WTC11 (cell line): ENCODE measurements around the gene ABHD15. TPM values are rescaled to one million over a fixed set of nuclear protein-coding genes. Genes with fewer than 3 reads are reported as not detected.
A peak's percentile ranks its signal among the peaks of the same experiment; 100 is the strongest.

Source experiments
- ATAC-seq: fragments of 200-7000 bp; cut with Tn5 transposase; 2 replicates; pipeline ENCODE4 v1.10.0; 2021; ENCODE audit warnings: mild to moderate bottlenecking, moderate library complexity
- CTCF ChIA-PET: fragments of 300-600 bp; sonication (Branson Sonifier 250); formaldehyde crosslinking; loops from one replicate; lab custom pipeline; 2021; ENCODE audit warnings: antibody characterized with exemption; lab: Charles Lee
- POLR2A ChIA-PET: fragments of 350-600 bp; sonication (Branson Sonifier 250); formaldehyde crosslinking; loops from one replicate; lab custom pipeline; 2021; ENCODE audit warnings: antibody characterized with exemption; lab: Charles Lee
- DNase-seq: peaks from one replicate; pipeline ENCODE4 v3.0.0; 2021; ENCODE audit warnings: low spot score
- H3K27ac Mint-ChIP-seq: 2 replicates; pipeline ENCODE4 v1.8.0; 2021; ENCODE audit warnings: mixed read lengths
- H3K27me3 Mint-ChIP-seq: 2 replicates; pipeline ENCODE4 v1.8.0; 2021; ENCODE audit warnings: low read depth, mild to moderate bottlenecking, moderate library complexity, mixed read lengths
- H3K36me3 Mint-ChIP-seq: 2 replicates; pipeline ENCODE4 v1.8.0; 2021; ENCODE audit warnings: mixed read lengths
- H3K4me1 Mint-ChIP-seq: 2 replicates; pipeline ENCODE4 v1.8.0; 2022; ENCODE audit warnings: mixed read lengths
- H3K4me3 Mint-ChIP-seq: 2 replicates; pipeline ENCODE4 v1.8.0; 2021; ENCODE audit warnings: mild to moderate bottlenecking, moderate library complexity, mixed read lengths
- H3K9me3 Mint-ChIP-seq: 2 replicates; pipeline ENCODE4 v1.8.0; 2021; ENCODE audit warnings: mixed read lengths
- FOXJ3 ChIP-seq: sonication (generic); formaldehyde crosslinking; IDR thresholded peaks from 2 replicates; pipeline ENCODE4 v1.9.0; 2021; ENCODE audit warnings: missing genetic modification reagents, mild to moderate bottlenecking, borderline replicate concordance
- GABPB1 ChIP-seq: sonication (generic); formaldehyde crosslinking; IDR thresholded peaks from 2 replicates; pipeline ENCODE4 v1.8.1; 2023; ENCODE audit warnings: mild to moderate bottlenecking, missing genetic modification reagents
- GTF2I ChIP-seq: fragments of 250-450 bp; sonication (Bioruptor Pico); conservative IDR thresholded peaks from 2 replicates; pipeline ENCODE4 v1.4.0; 2021; ENCODE audit warnings: mild to moderate bottlenecking
- NFYB ChIP-seq: sonication (generic); formaldehyde crosslinking; conservative IDR thresholded peaks from 2 replicates; pipeline ENCODE4 v1.8.0; 2022; ENCODE audit warnings: low read depth, missing genetic modification reagents
- USF1 ChIP-seq: sonication (generic); formaldehyde crosslinking; IDR thresholded peaks from 2 replicates; pipeline ENCODE4 v1.8.0; 2022; ENCODE audit warnings: mild to moderate bottlenecking, missing genetic modification reagents
- ZNF219 ChIP-seq: sonication (generic); formaldehyde crosslinking; IDR thresholded peaks from 2 replicates; pipeline ENCODE4 v1.8.0; 2023; ENCODE audit warnings: missing genetic modification reagents, mild to moderate bottlenecking, borderline replicate concordance
- ZNF396 ChIP-seq: fragments of 250-450 bp; sonication (Bioruptor Pico); IDR thresholded peaks from 2 replicates; pipeline ENCODE4 v1.8.0; 2021; ENCODE audit warnings: mild to moderate bottlenecking, moderate library complexity, borderline replicate concordance
- ZNF532 ChIP-seq: fragments of 250-450 bp; sonication (Bioruptor Pico); IDR thresholded peaks from 2 replicates; pipeline ENCODE4 v1.9.0; 2021; ENCODE audit warnings: mild to moderate bottlenecking, borderline replicate concordance
- total RNA-seq: library from RNA; stranded (reverse); gene quantifications from 3 replicates; pipeline ENCODE4 v1.2.3, GENCODE V29; 2021
- TF ChIP-seq, protein P1 (sequence below): fragments of 200-600 bp; IDR thresholded peaks from 2 replicates; pipeline ENCODE4 v1.8.0; 2022; ENCODE audit warnings: antibody characterized with exemption
- TF ChIP-seq, protein P2 (sequence below): fragments of 250-450 bp; sonication (Bioruptor Pico); conservative IDR thresholded peaks from 2 replicates; pipeline ENCODE4 v1.9.0; 2021; ENCODE audit warnings: mild to moderate bottlenecking
- TF ChIP-seq, protein P3 (sequence below): sonication (generic); formaldehyde crosslinking; IDR thresholded peaks from 2 replicates; pipeline ENCODE4 v1.8.1; 2022; ENCODE audit warnings: mild to moderate bottlenecking, moderate library complexity, missing genetic modification reagents

Gene ABHD15
- total RNA-seq, 1 experiment from 2014 or later, result 2.8 TPM

- TF ChIP-seq, protein P1, sequence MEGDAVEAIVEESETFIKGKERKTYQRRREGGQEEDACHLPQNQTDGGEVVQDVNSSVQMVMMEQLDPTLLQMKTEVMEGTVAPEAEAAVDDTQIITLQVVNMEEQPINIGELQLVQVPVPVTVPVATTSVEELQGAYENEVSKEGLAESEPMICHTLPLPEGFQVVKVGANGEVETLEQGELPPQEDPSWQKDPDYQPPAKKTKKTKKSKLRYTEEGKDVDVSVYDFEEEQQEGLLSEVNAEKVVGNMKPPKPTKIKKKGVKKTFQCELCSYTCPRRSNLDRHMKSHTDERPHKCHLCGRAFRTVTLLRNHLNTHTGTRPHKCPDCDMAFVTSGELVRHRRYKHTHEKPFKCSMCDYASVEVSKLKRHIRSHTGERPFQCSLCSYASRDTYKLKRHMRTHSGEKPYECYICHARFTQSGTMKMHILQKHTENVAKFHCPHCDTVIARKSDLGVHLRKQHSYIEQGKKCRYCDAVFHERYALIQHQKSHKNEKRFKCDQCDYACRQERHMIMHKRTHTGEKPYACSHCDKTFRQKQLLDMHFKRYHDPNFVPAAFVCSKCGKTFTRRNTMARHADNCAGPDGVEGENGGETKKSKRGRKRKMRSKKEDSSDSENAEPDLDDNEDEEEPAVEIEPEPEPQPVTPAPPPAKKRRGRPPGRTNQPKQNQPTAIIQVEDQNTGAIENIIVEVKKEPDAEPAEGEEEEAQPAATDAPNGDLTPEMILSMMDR, result no peak
Observed at GRCh38 chr17:29576214-29577000, 9.6 kb upstream of the ABHD15 start (continued).

- ChIA-PET CTCF (interaction anchor here (0.9 to 7.5 kb wide), 6 partner anchors 10 to 206 kb away, joined by 3 to 65 read pairs (median 6); partner anchors contain the start of gene ANKRD13B), POLR2A (interaction anchor here (0.5 to 1.2 kb wide), 2 partner anchors 15 to 303 kb away, joined by 3 to 5 read pairs; no protein-coding TSS in a partner anchor)
- ATAC-seq (no peak), DNase-seq (no peak)
- Mint-ChIP-seq H3K9me3 (no peaks in the 10 kb centered on the region), H3K4me1 (peaks cover 8% of the 10 kb centered on the region), H3K27ac (no peak overlapping the region), H3K36me3 (peaks cover 25% of the 10 kb centered on the region), H3K4me3 (no peak overlapping the region), H3K27me3 (peaks cover 6% of the 10 kb centered on the region; the same call in 1 of the 2 replicates)
- TF ChIP-seq, protein P2, sequence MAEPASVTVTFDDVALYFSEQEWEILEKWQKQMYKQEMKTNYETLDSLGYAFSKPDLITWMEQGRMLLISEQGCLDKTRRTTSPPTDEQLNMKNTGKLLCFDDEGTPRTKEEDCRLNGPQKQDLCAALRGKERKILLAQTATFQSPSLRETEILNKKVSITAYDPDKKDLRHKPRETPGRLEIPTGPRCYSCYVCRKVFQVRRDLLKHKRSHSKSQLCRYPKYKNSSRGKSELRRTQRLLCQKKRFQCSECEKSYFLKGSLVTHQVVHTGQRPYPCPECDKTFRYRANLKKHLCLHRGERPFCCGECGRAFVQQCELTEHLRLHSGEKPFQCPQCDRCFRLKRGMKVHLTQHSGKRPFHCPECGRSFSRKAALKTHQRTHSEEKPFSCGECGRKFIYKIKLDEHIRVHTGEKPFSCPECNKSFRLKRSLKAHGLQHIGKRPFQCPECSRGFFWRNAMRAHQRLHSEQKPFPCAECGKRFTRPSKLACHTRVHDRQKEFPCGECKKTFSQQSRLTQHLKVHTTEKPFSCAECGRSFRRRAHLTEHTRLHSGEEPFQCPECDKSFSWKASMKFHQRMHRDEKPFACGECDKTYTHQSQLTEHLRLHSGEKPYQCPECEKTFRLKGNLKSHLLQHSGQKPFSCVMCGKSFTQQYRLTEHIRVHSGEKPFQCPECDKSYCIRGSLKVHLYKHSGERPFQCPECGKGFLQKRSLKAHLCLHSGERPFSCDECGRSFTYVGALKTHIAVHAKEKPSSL (CRISPR knock-in tag), result no peak
- TF ChIP-seq, all 79 proteins: peak for 0
Observed at GRCh38 chr17:29575511-29576213, 8.8 kb upstream of the ABHD15 start.

DNA sequence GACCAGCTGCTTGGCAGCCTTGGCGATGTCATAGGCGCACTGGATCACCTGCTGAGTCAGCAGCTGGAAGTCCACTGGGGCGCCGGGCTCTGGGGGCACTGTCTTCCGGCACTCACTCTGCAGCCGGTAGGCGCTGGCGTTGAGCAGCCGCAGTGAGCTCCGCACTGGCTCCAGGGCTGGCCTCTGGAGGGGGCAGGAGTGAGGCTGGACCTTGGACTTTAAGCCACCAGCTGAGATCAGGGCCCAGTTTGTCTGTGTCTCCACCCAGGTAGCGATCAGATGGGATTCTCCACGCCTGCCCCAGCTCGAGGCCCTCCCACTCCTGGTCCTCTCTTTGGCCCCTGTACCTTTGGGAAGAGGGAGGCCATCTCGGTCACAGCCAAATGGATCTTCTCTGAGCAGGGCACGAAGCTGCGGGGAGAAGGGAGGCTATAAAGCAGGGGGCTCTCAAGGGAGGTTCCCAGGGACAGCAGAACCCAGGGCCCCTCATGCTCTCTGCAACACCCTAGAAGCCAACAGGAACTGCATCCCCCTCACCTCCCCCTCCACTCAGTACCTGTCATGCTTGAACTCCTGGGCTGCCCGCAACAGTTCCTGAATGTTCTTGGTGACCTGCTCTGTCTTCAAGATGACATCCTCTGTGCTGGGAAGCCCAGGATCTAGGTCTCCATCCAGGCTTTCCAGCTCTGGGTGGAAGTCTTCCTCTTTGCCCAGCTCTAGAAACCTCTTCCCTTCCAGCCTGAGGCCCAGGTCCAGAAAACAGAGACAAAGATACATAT lies 8.1 kb upstream of the ABHD15 start:
- ATAC-seq (no peak), DNase-seq (no peak)
- H3K36me3 Mint-ChIP-seq, result peaks cover 21% of the 10 kb centered on the region
- POLR2A ChIA-PET, result interaction anchor here (1.2 kb wide), 1 partner anchor 16 kb away, joined by 3 read pairs; no protein-coding TSS in a partner anchor
- peaks cover 5% of the 10 kb centered on the region for H3K4me1 Mint-ChIP-seq
- CTCF ChIA-PET, result interaction anchor here (0.5 to 11.4 kb wide), 8 partner anchors 9 to 205 kb away, joined by 3 to 112 read pairs (median 6); partner anchors contain the start of gene ANKRD13B
- no peak overlapping the region for H3K4me3 Mint-ChIP-seq
- no peaks in the 10 kb centered on the region for H3K9me3 Mint-ChIP-seq
- peaks cover 8% of the 10 kb centered on the region; the same call in 1 of the 2 replicates for H3K27me3 Mint-ChIP-seq
- peak; percentile 63; the same call in 1 of the 2 replicates for TF ChIP-seq GABPB1 (CRISPR knock-in tag)
- TF ChIP-seq ZNF396 (CRISPR knock-in tag), result no peak
- no peak overlapping the region for H3K27ac Mint-ChIP-seq

- peaks cover 15% of the 10 kb centered on the region; the same call in 1 of the 2 replicates for H3K36me3 Mint-ChIP-seq
- H3K27ac Mint-ChIP-seq, result no peak overlapping the region
- H3K27me3 Mint-ChIP-seq, result peaks cover 8% of the 10 kb centered on the region; the same call in 1 of the 2 replicates
- H3K4me1 Mint-ChIP-seq, result peaks cover 8% of the 10 kb centered on the region
- no peak for DNase-seq
- no peaks in the 10 kb centered on the region for H3K9me3 Mint-ChIP-seq
- CTCF ChIA-PET, result interaction anchor here (0.5 to 11.4 kb wide), 12 partner anchors 11 to 429 kb away, joined by 3 to 112 read pairs (median 7); partner anchors contain the start of gene ANKRD13B
- POLR2A ChIA-PET, result interaction anchor here (1.2 kb wide), 1 partner anchor 17 kb away, joined by 3 read pairs; no protein-coding TSS in a partner anchor
- ATAC-seq, result no peak
- H3K4me3 Mint-ChIP-seq, result no peak overlapping the region
- TF ChIP-seq ZNF532 (CRISPR knock-in tag), result no peak
- no peak for TF ChIP-seq ZNF219 (CRISPR knock-in tag)
- no peak for TF ChIP-seq GTF2I
- no peak for TF ChIP-seq USF1 (CRISPR knock-in tag)
- TF ChIP-seq GABPB1 (CRISPR knock-in tag), result no peak
- TF ChIP-seq NFYB (CRISPR knock-in tag), result no peak
- TF ChIP-seq FOXJ3 (CRISPR knock-in tag), result no peak
- TF ChIP-seq, protein P3, sequence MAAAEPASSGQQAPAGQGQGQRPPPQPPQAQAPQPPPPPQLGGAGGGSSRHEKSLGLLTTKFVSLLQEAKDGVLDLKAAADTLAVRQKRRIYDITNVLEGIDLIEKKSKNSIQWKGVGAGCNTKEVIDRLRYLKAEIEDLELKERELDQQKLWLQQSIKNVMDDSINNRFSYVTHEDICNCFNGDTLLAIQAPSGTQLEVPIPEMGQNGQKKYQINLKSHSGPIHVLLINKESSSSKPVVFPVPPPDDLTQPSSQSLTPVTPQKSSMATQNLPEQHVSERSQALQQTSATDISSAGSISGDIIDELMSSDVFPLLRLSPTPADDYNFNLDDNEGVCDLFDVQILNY (CRISPR knock-in tag), result no peak
Observed at GRCh38 chr17:29573871-29574731, 7.3 kb upstream of the ABHD15 start.
